Purkinje cell (primary cell): ENCODE results near the gene FSD2. TPM values are rescaled to one million over a fixed set of nuclear protein-coding genes. Genes with fewer than 3 reads are reported as not detected.

Experiments
- polyA plus RNA-seq: library from polyadenylated mRNA; unstranded; fragments of >200 nt; fragmentation: Nextera tagmentation; gene quantifications from 2 replicates; pipeline ENCODE4 v1.2.1, GENCODE V29; 2014

Gene FSD2
- 0.13 and 0.28 TPM in 2 replicates for polyA plus RNA-seq

GRCh38 chr15:82805994-82806406 is at the start of gene FSD2:
FSD2 (minus strand) TSS chr15:82806069; CDS start chr15:82787390, 18,679 bp downstream.

GRCh38 chr15:82809308-82810060 is 3.6 kb upstream of the FSD2 start, which contains the start of gene WHAMM:
WHAMM (plus strand) TSS chr15:82809628; CDS start chr15:82809727, 99 bp downstream.

GRCh38 chr15:82709421-82710207 is 96.3 kb downstream of the FSD2 start, which contains the start of gene AP3B2:
AP3B2 (minus strand) TSS chr15:82709875; CDS start chr15:82709706, 169 bp downstream.

Other genes with a start within 250 kb of the FSD2 start
- 49.0 and 55.0 TPM in 2 replicates for gene CPEB1, start 158.7 kb downstream of the FSD2 start, polyA plus RNA-seq
- 96.5 and 115 TPM in 2 replicates for gene AP3B2, start 96.2 kb downstream of the FSD2 start, polyA plus RNA-seq
- gene WHAMM, start 3.6 kb upstream of the FSD2 start, polyA plus RNA-seq, result 6.1 and 13.6 TPM in 2 replicates
- 2.5 and 3.8 TPM in 2 replicates for gene HOMER2, start 146.7 kb upstream of the FSD2 start, polyA plus RNA-seq
- 30.1 and 46.6 TPM in 2 replicates for gene RAMAC, start 180.1 kb upstream of the FSD2 start, polyA plus RNA-seq
- 37.3 and 55.3 TPM in 2 replicates for gene C15orf40, start 205.6 kb upstream of the FSD2 start, polyA plus RNA-seq